HG03135 (cell line): Measurements from ENCODE around the gene ETV3.

Experiments
- ATAC-seq: cut with Tn5 transposase; IDR thresholded peaks from one replicate; pipeline ENCODE4 v1.9.1; 2021; ENCODE audit warnings: mild to moderate bottlenecking, moderate library complexity; ENCODE audit not compliant: unreplicated experiment

ETV3 gene

GRCh38 chr1:157095091-157095490 lies 43.1 kb downstream of the ETV3 start:
- ATAC-seq: no peak

GRCh38 chr1:157092831-157093230 lies 45.4 kb downstream of the ETV3 start:
- no peak for ATAC-seq

- ATAC-seq: no peak
Measured at GRCh38 chr1:157091668-157092273, 46.4 kb downstream of the ETV3 start.

- no peak for ATAC-seq
Measured at GRCh38 chr1:157091186-157091585, 47.0 kb downstream of the ETV3 start.

- no peak for ATAC-seq
Measured at GRCh38 chr1:157090771-157091170, 47.4 kb downstream of the ETV3 start.

- no peak for ATAC-seq
Measured at GRCh38 chr1:157090196-157090647, 48.0 kb downstream of the ETV3 start.

GRCh38 chr1:157089789-157090188 lies 48.4 kb downstream of the ETV3 start:
- no peak for ATAC-seq

- no peak for ATAC-seq
Measured at GRCh38 chr1:157088607-157089006, 49.6 kb downstream of the ETV3 start.

GRCh38 chr1:157087030-157087429 lies 51.2 kb downstream of the ETV3 start:
- ATAC-seq: no peak

GRCh38 chr1:157086299-157086698 lies 51.9 kb downstream of the ETV3 start:
- no peak for ATAC-seq

GRCh38 chr1:157085421-157085820 lies 52.8 kb downstream of the ETV3 start:
- no peak for ATAC-seq

- no peak for ATAC-seq
Measured at GRCh38 chr1:157084720-157085119, 53.5 kb downstream of the ETV3 start.

GRCh38 chr1:157081707-157082106 lies 56.5 kb downstream of the ETV3 start:
- no peak for ATAC-seq

- no peak for ATAC-seq
Measured at GRCh38 chr1:157080714-157081113, 57.5 kb downstream of the ETV3 start.

GRCh38 chr1:157077394-157077793 lies 60.8 kb downstream of the ETV3 start:
- ATAC-seq: no peak

GRCh38 chr1:157073944-157074685 lies 64.1 kb downstream of the ETV3 start:
- no peak for ATAC-seq
